GM18951 (cell line): ENCODE measurements around the gene TNFRSF14.

ENCODE experiments used
- POLR2A ChIP-seq: IDR thresholded peaks from 4 replicates; pipeline ENCODE4 v1.6.1; 2011; ENCODE audit warnings: mild to moderate bottlenecking; ENCODE audit not compliant: insufficient read length, insufficient read depth; ENCODE audit errors: extremely low read depth
- in situ Hi-C: fragments of 300-500 bp; cut with MboI; formaldehyde crosslinking; loops from one replicate; pipeline ENCODE4 v1.12.0; 2022; ENCODE audit warnings: low sequenced_read_pairs, mixed read lengths, inconsistent platforms; ENCODE audit not compliant: unreplicated experiment

Gene TNFRSF14

GRCh38 chr1:2535981-2536380, 20.2 kb upstream of the TNFRSF14 start:
- TF ChIP-seq POLR2A, result no peak
- in situ Hi-C loops, result loop anchor here (25.0 kb wide), 1 partner anchor 124 kb away; the partner anchor contains the start of gene PEX10

- in situ Hi-C loops, result loop anchor here (25.0 kb wide), 1 partner anchor 125 kb away; the partner anchor contains the start of gene PEX10
- TF ChIP-seq POLR2A, result no peak
Measured at GRCh38 chr1:2537784-2538115, 18.4 kb upstream of the TNFRSF14 start.

- in situ Hi-C loops, result loop anchor here (25.0 kb wide), 1 partner anchor 126 kb away; the partner anchor contains the start of gene PEX10
- TF ChIP-seq POLR2A, result no peak
Measured at GRCh38 chr1:2538376-2538775, 17.8 kb upstream of the TNFRSF14 start.

- in situ Hi-C loops, result loop anchor here (25.0 kb wide), 1 partner anchor 127 kb away; the partner anchor contains the start of gene PEX10
- TF ChIP-seq POLR2A, result no peak
Measured at GRCh38 chr1:2538872-2539271, 17.3 kb upstream of the TNFRSF14 start.

GRCh38 chr1:2539312-2539907, 16.8 kb upstream of the TNFRSF14 start:
- in situ Hi-C loops, result loop anchor here (25.0 kb wide), 1 partner anchor 127 kb away; the partner anchor contains the start of gene PEX10
- TF ChIP-seq POLR2A, result no peak

- in situ Hi-C loops, result loop anchor here (25.0 kb wide), 1 partner anchor 129 kb away; the partner anchor contains the start of gene PEX10
- no peak for TF ChIP-seq POLR2A
Measured at GRCh38 chr1:2540816-2541492, 15.2 kb upstream of the TNFRSF14 start.

GRCh38 chr1:2541619-2542245, 14.4 kb upstream of the TNFRSF14 start:
- no peak for TF ChIP-seq POLR2A
- in situ Hi-C loops, result loop anchor here (25.0 kb wide), 1 partner anchor 129 kb away; the partner anchor contains the start of gene PEX10

- TF ChIP-seq POLR2A, result no peak
- in situ Hi-C loops, result loop anchor here (25.0 kb wide), 1 partner anchor 130 kb away; the partner anchor contains the start of gene PEX10
Measured at GRCh38 chr1:2542246-2542915, 13.8 kb upstream of the TNFRSF14 start.

- in situ Hi-C loops, result loop anchor here (25.0 kb wide), 1 partner anchor 131 kb away; the partner anchor contains the start of gene PEX10
- TF ChIP-seq POLR2A, result no peak
Measured at GRCh38 chr1:2543543-2544092, 12.6 kb upstream of the TNFRSF14 start.

- in situ Hi-C loops, result loop anchor here (25.0 kb wide), 1 partner anchor 132 kb away; the partner anchor contains the start of gene PEX10
Measured at GRCh38 chr1:2544093-2544874, 11.9 kb upstream of the TNFRSF14 start.

GRCh38 chr1:2544875-2545640, 11.1 kb upstream of the TNFRSF14 start:
- in situ Hi-C loops, result loop anchor here (25.0 kb wide), 1 partner anchor 133 kb away; the partner anchor contains the start of gene PEX10
- no peak for TF ChIP-seq POLR2A

More at GRCh38 chr1:2544093-2544874, 11.9 kb upstream of the TNFRSF14 start:
- no peak for TF ChIP-seq POLR2A
